K562 (cell line): ENCODE results near the gene CCDC71L. TPM values are rescaled to one million over a fixed set of nuclear protein-coding genes. Genes with fewer than 3 reads are reported as not detected.
A peak's percentile ranks its signal among the peaks of the same experiment; 100 is the strongest.

Source experiments
- ADNP ChIP-seq: fragments of 200-800 bp; sonication (Bioruptor generic); IDR thresholded peaks from 2 replicates; pipeline ENCODE4 v1.6.1; 2016; ENCODE audit warnings: missing genetic modification characterization, missing compliant biosample characterization
- MLLT1 ChIP-seq, 2 experiments: fragments of 450-650 bp; IDR thresholded peaks; 2 replicates each; pipeline ENCODE4 v1.6.1; 2016
- POLR2B ChIP-seq: fragments of 450-650 bp; IDR thresholded peaks from 2 replicates; pipeline ENCODE4 v1.6.1; 2018; ENCODE audit warnings: low read depth; ENCODE audit not compliant: partially characterized antibody
- PPARD ChIP-seq: fragments of 250-450 bp; sonication (Bioruptor Pico); IDR thresholded peaks from 2 replicates; pipeline ENCODE4 v1.8.0; 2022; ENCODE audit warnings: inconsistent platforms, mild to moderate bottlenecking, moderate library complexity
- THRB ChIP-seq: fragments of 450-650 bp; formaldehyde crosslinking; conservative IDR thresholded peaks from 2 replicates; pipeline ENCODE4 v1.4.0; 2022; ENCODE audit warnings: mild to moderate bottlenecking, missing genetic modification characterization
- UBTF ChIP-seq, 2 experiments: IDR thresholded peaks; 2 replicates each; pipeline ENCODE4 v1.6.1; 2012; ENCODE audit warnings: improper control_type of control experiment in 2 of 2, low read depth in 2 of 2, low read length in 2 of 2, borderline replicate concordance in 1 of 2
- ZNF134 ChIP-seq: fragments of 250-450 bp; sonication (Bioruptor Pico); conservative IDR thresholded peaks from 2 replicates; pipeline ENCODE4 v1.4.0; 2020
- ZNF780A ChIP-seq: fragments of 250-450 bp; sonication (Bioruptor Pico); IDR thresholded peaks from 2 replicates; pipeline ENCODE4 v1.5.0; 2021; ENCODE audit warnings: mild to moderate bottlenecking
- polyA plus RNA-seq, 8 experiments: library from polyadenylated mRNA; depleted of rRNA in 4 of 8; stranded (reverse) in 5 of 8; unstranded in 3 of 8; fragments of >200 nt; fragmentation: Nextera tagmentation in 2 of 8; fragmentation: Illumina TruSeq in 1 of 8; extraction: Ambion mirVana in 2 of 8; extraction: Trizol in 1 of 8; gene quantifications; 2 replicates each; pipeline versions ENCODE4 v1.2.1 to v1.2.3, GENCODE V29; 2011 to 2014; ENCODE audit warnings: inconsistent platforms in 1 of 8, missing spikeins in 1 of 8
- total RNA-seq, 7 experiments: library from RNA; depleted of rRNA in 6 of 7; stranded (reverse); fragments of >200 nt in 6 of 7; fragmentation: Illumina TruSeq in 2 of 7; extraction: Trizol in 2 of 7; gene quantifications; 2 replicates each; pipeline versions ENCODE4 v1.2.1 to v1.2.3, GENCODE V29; 2011 to 2021; ENCODE audit warnings: low replicate concordance in 1 of 7
- TF ChIP-seq, protein P1 (sequence below): fragments of 450-650 bp; IDR thresholded peaks from 2 replicates; pipeline ENCODE4 v1.6.1; 2016; ENCODE audit warnings: mild to moderate bottlenecking, moderate library complexity

The CCDC71L gene
- total and polyA plus RNA-seq, 9 of the 15 experiments (the other 6 are each of a cell fraction or from before 2014, with no cell fraction given), result 5.7 to 108 (median 25.4) TPM

DNA sequence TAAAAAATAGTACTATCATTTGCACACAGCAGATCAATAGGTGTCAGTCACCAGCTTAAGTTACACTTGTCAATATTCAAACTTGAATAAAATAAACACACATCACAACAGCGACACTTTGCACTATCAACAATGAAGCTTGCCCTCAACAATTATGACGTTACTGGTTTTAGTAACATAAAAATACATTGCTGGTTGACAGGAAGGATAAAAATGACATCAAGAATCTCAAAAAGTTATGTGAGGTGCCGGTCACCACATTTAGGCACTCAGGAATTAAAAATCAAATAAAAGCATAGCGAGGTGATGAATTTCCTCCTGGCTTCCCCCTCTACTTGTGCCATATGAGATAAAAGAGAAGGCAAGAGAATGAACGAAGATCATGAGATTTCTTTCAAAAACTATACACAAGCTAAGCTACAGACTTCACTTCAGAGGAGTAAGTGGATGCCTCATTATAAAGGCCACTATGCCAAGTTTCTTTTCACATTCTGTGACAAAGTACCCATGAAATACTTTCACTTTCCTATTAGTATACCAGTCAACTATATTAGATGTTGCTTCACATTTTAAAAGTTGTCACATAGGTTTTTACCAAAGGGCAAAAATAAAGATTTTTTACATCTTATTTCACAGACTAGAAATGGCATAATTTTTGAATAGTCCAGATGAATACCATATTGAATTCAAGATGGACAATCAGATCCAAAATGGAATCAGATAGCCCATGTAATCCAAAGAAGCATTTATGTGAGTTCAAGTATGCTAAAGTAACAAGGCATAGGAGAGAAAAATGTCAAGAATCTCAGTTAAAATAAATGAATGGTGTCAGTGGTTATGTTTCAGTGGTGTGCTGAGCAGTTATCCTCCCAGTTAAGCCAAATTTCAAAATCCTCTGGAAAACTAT is 3.6 kb downstream of the CCDC71L start (continued):
- TF ChIP-seq, protein P1, sequence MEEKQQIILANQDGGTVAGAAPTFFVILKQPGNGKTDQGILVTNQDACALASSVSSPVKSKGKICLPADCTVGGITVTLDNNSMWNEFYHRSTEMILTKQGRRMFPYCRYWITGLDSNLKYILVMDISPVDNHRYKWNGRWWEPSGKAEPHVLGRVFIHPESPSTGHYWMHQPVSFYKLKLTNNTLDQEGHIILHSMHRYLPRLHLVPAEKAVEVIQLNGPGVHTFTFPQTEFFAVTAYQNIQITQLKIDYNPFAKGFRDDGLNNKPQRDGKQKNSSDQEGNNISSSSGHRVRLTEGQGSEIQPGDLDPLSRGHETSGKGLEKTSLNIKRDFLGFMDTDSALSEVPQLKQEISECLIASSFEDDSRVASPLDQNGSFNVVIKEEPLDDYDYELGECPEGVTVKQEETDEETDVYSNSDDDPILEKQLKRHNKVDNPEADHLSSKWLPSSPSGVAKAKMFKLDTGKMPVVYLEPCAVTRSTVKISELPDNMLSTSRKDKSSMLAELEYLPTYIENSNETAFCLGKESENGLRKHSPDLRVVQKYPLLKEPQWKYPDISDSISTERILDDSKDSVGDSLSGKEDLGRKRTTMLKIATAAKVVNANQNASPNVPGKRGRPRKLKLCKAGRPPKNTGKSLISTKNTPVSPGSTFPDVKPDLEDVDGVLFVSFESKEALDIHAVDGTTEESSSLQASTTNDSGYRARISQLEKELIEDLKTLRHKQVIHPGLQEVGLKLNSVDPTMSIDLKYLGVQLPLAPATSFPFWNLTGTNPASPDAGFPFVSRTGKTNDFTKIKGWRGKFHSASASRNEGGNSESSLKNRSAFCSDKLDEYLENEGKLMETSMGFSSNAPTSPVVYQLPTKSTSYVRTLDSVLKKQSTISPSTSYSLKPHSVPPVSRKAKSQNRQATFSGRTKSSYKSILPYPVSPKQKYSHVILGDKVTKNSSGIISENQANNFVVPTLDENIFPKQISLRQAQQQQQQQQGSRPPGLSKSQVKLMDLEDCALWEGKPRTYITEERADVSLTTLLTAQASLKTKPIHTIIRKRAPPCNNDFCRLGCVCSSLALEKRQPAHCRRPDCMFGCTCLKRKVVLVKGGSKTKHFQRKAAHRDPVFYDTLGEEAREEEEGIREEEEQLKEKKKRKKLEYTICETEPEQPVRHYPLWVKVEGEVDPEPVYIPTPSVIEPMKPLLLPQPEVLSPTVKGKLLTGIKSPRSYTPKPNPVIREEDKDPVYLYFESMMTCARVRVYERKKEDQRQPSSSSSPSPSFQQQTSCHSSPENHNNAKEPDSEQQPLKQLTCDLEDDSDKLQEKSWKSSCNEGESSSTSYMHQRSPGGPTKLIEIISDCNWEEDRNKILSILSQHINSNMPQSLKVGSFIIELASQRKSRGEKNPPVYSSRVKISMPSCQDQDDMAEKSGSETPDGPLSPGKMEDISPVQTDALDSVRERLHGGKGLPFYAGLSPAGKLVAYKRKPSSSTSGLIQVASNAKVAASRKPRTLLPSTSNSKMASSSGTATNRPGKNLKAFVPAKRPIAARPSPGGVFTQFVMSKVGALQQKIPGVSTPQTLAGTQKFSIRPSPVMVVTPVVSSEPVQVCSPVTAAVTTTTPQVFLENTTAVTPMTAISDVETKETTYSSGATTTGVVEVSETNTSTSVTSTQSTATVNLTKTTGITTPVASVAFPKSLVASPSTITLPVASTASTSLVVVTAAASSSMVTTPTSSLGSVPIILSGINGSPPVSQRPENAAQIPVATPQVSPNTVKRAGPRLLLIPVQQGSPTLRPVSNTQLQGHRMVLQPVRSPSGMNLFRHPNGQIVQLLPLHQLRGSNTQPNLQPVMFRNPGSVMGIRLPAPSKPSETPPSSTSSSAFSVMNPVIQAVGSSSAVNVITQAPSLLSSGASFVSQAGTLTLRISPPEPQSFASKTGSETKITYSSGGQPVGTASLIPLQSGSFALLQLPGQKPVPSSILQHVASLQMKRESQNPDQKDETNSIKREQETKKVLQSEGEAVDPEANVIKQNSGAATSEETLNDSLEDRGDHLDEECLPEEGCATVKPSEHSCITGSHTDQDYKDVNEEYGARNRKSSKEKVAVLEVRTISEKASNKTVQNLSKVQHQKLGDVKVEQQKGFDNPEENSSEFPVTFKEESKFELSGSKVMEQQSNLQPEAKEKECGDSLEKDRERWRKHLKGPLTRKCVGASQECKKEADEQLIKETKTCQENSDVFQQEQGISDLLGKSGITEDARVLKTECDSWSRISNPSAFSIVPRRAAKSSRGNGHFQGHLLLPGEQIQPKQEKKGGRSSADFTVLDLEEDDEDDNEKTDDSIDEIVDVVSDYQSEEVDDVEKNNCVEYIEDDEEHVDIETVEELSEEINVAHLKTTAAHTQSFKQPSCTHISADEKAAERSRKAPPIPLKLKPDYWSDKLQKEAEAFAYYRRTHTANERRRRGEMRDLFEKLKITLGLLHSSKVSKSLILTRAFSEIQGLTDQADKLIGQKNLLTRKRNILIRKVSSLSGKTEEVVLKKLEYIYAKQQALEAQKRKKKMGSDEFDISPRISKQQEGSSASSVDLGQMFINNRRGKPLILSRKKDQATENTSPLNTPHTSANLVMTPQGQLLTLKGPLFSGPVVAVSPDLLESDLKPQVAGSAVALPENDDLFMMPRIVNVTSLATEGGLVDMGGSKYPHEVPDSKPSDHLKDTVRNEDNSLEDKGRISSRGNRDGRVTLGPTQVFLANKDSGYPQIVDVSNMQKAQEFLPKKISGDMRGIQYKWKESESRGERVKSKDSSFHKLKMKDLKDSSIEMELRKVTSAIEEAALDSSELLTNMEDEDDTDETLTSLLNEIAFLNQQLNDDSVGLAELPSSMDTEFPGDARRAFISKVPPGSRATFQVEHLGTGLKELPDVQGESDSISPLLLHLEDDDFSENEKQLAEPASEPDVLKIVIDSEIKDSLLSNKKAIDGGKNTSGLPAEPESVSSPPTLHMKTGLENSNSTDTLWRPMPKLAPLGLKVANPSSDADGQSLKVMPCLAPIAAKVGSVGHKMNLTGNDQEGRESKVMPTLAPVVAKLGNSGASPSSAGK, result peak; percentile 20; the same call in 1 of the 2 replicates
- no peak for TF ChIP-seq THRB
- TF ChIP-seq ZNF134, result no peak
- 0 out of 4 replicates have a peak, but pooled peaks of 1 of the 2 experiments have one; percentile 40 for TF ChIP-seq UBTF (IDR thresholded peaks at IDR 0.05; ENCODE audit: borderline replicate concordance in 1 of 2, low read depth in 2 of 2, low read length in 2 of 2)
- peak; percentile 76; a peak in 3 of 4 replicates for TF ChIP-seq MLLT1 (IDR thresholded peaks at IDR 0.05)
- TF ChIP-seq ADNP, result no peak
- TF ChIP-seq ZNF780A (CRISPR knock-in tag), result no peak
- TF ChIP-seq PPARD (CRISPR knock-in tag), result no peak
- peak; percentile 30 for TF ChIP-seq POLR2B
